ENCODE data around the gene ANO8. TPM values are rescaled to one million over a fixed set of nuclear protein-coding genes. Genes with fewer than 3 reads are reported as not detected.

ANO8 gene
- total RNA-seq, 4 donors from 2014 or later, result 6.2 to 24.5 (median 9.9) TPM

DNA sequence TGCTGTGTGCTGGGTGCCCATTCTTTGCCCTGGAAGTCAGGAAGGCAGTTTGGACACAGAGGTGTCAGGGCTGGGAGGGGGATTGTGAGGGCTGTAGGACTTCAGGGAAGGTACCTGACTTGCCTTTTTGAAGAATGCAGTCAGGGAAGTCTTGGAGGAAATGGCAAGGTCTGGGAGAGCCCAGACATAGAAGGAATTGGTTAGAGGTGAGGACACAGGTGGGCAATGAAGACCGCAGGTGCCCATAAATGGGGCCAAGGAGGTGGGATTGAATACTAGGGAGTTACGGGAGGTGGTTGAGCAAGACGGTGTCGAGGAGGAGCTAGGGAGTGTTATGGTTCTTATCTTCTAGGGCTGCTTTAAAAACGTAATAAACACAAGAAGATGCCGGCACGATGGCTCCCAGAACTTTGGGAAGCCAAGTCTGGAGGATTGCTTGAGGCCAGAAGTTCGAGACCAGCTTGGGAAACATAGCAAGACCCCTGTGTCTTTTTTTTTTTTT lies 26.7 kb downstream of the ANO8 start:
- ATAC-seq (no peak), DNase-seq (no peak)
- Histone ChIP-seq H3K27ac (peak overlapping the region in 3 of 4 donors; percentile 87 to 94 (median 94)), H3K9me3 (no peaks in the 10 kb centered on the region), H3K27me3 (no peaks in the 10 kb centered on the region), H3K4me1 (peaks cover 37 to 46% of the 10 kb centered on the region in 2 donors), H3K4me3 (no peak overlapping the region), H3K36me3 (no peaks in the 10 kb centered on the region)
- intact Hi-C loops (cut with DNase I; ENCODE audit: low total_unique reads), result no loop called here
- in situ Hi-C loops (cut with MboI; ENCODE audit: low sequenced_read_pairs in 4 of 4), result no loop called here
- TF ChIP-seq, protein P1, sequence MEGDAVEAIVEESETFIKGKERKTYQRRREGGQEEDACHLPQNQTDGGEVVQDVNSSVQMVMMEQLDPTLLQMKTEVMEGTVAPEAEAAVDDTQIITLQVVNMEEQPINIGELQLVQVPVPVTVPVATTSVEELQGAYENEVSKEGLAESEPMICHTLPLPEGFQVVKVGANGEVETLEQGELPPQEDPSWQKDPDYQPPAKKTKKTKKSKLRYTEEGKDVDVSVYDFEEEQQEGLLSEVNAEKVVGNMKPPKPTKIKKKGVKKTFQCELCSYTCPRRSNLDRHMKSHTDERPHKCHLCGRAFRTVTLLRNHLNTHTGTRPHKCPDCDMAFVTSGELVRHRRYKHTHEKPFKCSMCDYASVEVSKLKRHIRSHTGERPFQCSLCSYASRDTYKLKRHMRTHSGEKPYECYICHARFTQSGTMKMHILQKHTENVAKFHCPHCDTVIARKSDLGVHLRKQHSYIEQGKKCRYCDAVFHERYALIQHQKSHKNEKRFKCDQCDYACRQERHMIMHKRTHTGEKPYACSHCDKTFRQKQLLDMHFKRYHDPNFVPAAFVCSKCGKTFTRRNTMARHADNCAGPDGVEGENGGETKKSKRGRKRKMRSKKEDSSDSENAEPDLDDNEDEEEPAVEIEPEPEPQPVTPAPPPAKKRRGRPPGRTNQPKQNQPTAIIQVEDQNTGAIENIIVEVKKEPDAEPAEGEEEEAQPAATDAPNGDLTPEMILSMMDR (IDR thresholded peaks at IDR 0.05 in 4 of 5, conservative IDR thresholded peaks at IDR 0.05 in 1 of 5), result no peak
- TF ChIP-seq POLR2A (IDR thresholded peaks at IDR 0.05), result no peak

DNA sequence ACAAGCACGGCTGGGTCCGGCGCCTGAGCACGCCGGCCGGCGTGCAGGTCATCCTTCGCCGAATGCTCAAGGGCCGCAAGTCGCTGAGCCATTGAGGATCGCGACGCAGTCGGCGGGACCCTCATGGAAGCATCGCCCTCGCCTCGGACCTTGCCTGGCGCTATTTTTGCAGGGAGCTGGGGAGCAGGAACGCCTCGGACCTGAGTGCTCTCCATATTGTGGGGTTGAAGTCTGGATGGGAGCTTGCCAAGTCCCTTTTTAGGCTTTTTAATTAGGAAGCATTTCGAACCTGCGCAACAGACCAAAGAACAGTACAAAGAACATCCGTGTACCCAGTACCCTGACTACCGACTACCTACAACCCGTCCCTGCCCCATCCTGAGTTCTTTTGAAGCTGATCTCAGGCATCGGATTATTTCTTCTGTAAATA lies 28.4 kb downstream of the ANO8 start:
- peak overlapping the region; percentile 92 to 94 (median 94) for H3K27ac ChIP-seq
- H3K9me3 ChIP-seq, result no peaks in the 10 kb centered on the region
- intact Hi-C loops (cut with DNase I; ENCODE audit: low total_unique reads), result no loop called here
- in situ Hi-C loops (cut with MboI; ENCODE audit: low sequenced_read_pairs in 4 of 4), result no loop called here
- H3K36me3 ChIP-seq, result no peaks in the 10 kb centered on the region
- DNase-seq, result no peak
- no peaks in the 10 kb centered on the region for H3K27me3 ChIP-seq
- peak overlapping the region; percentile 64 to 83 (median 72) for H3K4me3 ChIP-seq
- H3K4me1 ChIP-seq, result peaks cover 46 to 55% of the 10 kb centered on the region in 2 donors
- ATAC-seq, result no peak
- TF ChIP-seq, protein P1 (IDR thresholded peaks at IDR 0.05 in 4 of 5, conservative IDR thresholded peaks at IDR 0.05 in 1 of 5), result no peak
- TF ChIP-seq POLR2A (IDR thresholded peaks at IDR 0.05), result no peak

DNA sequence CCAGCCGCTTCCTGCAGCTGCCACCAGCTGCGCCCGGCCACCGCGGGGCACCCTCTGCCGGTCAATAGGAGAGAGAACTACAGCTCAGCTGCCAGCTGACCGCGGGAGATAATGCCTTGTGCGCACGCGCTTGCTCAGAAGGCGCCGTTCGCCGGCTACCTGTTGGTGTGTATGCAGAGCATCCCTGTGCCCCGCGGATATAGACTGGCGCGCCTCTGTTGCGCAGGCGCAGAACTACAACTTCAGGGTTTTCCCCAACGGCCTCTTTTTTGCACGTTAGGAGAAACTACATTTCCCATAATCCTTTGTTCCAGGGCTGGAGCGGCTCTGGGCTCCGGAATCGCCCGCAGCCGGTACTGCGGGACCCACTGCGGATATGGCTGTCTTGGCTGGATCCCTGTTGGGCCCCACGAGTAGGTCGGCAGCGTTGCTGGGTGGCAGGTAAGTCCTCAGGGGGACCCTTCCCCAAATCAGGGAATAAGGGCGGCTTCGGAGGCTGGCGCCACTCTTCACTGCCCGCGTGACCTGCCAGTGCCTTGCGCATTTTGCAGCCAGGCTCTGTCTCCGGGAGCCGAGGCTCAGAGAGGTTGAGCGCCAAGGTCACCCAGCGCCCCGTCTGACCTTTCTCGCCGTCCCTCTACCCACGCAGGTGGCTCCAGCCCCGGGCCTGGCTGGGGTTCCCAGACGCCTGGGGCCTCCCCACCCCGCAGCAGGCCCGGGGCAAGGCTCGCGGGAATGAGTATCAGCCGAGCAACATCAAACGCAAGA lies 29.0 kb downstream of the ANO8 start, which contains the start of gene MRPL34:
MRPL34 (plus strand) TSS at position 356 of the 768 bp plus-strand sequence; CDS start at position 377, 21 bp downstream.
- peaks cover 44 to 52% of the 10 kb centered on the region in 2 donors for H3K4me1 ChIP-seq
- intact Hi-C loops (cut with DNase I; ENCODE audit: low total_unique reads) (loop anchor here (1.0 kb wide), 3 partner anchors 38 to 230 kb away; partner anchors contain the start of genes BABAM1, HAUS8 and MYO9B), in situ Hi-C loops (cut with MboI; ENCODE audit: low sequenced_read_pairs in 4 of 4) (no loop called here)
- H3K4me3 ChIP-seq, result peak within 1 kb of the TSS; percentile 64 to 83 (median 72)
- no peaks in the 10 kb centered on the region for H3K36me3 ChIP-seq
- TF ChIP-seq POLR2A (IDR thresholded peaks at IDR 0.05), result peak; percentile 69 to 75
- TF ChIP-seq, protein P1 (IDR thresholded peaks at IDR 0.05 in 4 of 5, conservative IDR thresholded peaks at IDR 0.05 in 1 of 5), result peak; percentile 74 to 86 (median 82)
- peak within 1 kb of the TSS; percentile 92 to 94 (median 94) for H3K27ac ChIP-seq
- peak; percentile 69 to 72 for ATAC-seq
- no peaks in the 10 kb centered on the region for H3K9me3 ChIP-seq
- H3K27me3 ChIP-seq, result no peaks in the 10 kb centered on the region
- DNase-seq, result peak; percentile 94 to 98

DNA sequence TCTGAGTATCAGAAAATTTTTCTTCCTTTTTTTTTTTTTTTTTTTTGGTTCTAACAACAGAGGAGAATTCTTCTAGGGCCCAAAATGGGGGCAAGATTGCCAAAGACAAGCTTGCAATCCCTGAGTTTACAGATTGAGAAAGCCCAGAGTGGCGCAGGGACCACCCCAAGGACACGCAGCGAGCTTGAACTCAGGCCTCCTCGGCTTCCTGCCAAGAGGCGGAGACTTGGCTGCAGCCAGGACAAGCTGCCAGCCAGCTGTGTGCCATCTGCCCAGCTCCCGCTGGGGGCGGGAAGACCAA lies 29.5 kb downstream of the ANO8 start:
- Histone ChIP-seq H3K9me3 (no peaks in the 10 kb centered on the region), H3K27ac (peak overlapping the region; percentile 92 to 94 (median 94)), H3K4me1 (peaks cover 38 to 47% of the 10 kb centered on the region in 2 donors), H3K36me3 (no peaks in the 10 kb centered on the region), H3K27me3 (no peaks in the 10 kb centered on the region), H3K4me3 (peak overlapping the region; percentile 64 to 83 (median 72))
- no peak for DNase-seq
- in situ Hi-C loops (cut with MboI; ENCODE audit: low sequenced_read_pairs in 4 of 4) (no loop called here), intact Hi-C loops (cut with DNase I; ENCODE audit: low total_unique reads) (loop anchor here (1.0 kb wide), 3 partner anchors 38 to 230 kb away; partner anchors contain the start of genes BABAM1, HAUS8 and MYO9B)
- no peak for ATAC-seq
- TF ChIP-seq, protein P1 (IDR thresholded peaks at IDR 0.05 in 4 of 5, conservative IDR thresholded peaks at IDR 0.05 in 1 of 5), result no peak
- no peak for TF ChIP-seq POLR2A (IDR thresholded peaks at IDR 0.05)
